Trophoblast cell (in vitro differentiated cells and primary cell): Measurements from ENCODE around the gene DPY19L2.
"Not testable (repeated sequence)": the region's sequence is repeated elsewhere in the genome, so short reads cannot be mapped to it uniquely, and the experiment has no call there.

Experiments
- DNase-seq, 2 donors: peaks; one replicate each; pipeline ENCODE4 v3.0.0-alpha.2; 2016
- H2AFZ ChIP-seq: 2 replicates; pipeline ENCODE4 v1.6.1; 2013; ENCODE audit warnings: low read length, moderate library complexity, mild to moderate bottlenecking; ENCODE audit not compliant: insufficient read depth, poor library complexity
- H2AK5ac ChIP-seq: 2 replicates; pipeline ENCODE4 v1.6.1; 2013; ENCODE audit warnings: mild to moderate bottlenecking, low read length
- H2BK120ac ChIP-seq: 2 replicates; pipeline ENCODE4 v1.6.1; 2013; ENCODE audit warnings: low read length, mild to moderate bottlenecking, moderate library complexity; ENCODE audit not compliant: insufficient read depth, poor library complexity
- H2BK12ac ChIP-seq: 2 replicates; pipeline ENCODE4 v1.6.1; 2013; ENCODE audit warnings: mild to moderate bottlenecking, low read length, moderate library complexity
- H2BK5ac ChIP-seq: 2 replicates; pipeline ENCODE4 v1.6.1; 2013; ENCODE audit warnings: low read length, low read depth, moderate library complexity, mild to moderate bottlenecking; ENCODE audit not compliant: poor library complexity
- H3K14ac ChIP-seq: 2 replicates; pipeline ENCODE4 v1.6.1; 2013; ENCODE audit warnings: mild to moderate bottlenecking, low read length
- H3K18ac ChIP-seq: 2 replicates; pipeline ENCODE4 v1.6.1; 2013; ENCODE audit warnings: mild to moderate bottlenecking, low read length
- H3K23ac ChIP-seq: 2 replicates; pipeline ENCODE4 v1.6.1; 2013; ENCODE audit warnings: low read length
- H3K27ac ChIP-seq: 2 replicates; pipeline ENCODE4 v1.5.1; 2013; ENCODE audit warnings: low read depth, mild to moderate bottlenecking, inconsistent platforms, low read length, moderate library complexity
- H3K27me3 ChIP-seq: 2 replicates; pipeline ENCODE4 v1.6.1; 2013; ENCODE audit warnings: inconsistent platforms, mild to moderate bottlenecking, low read length, moderate library complexity; ENCODE audit not compliant: insufficient read depth
- H3K36me3 ChIP-seq, 2 experiments: 1 replicate in 1 of 2; 2 replicates in 1 of 2; pipeline ENCODE4 v1.6.1; 2013; ENCODE audit warnings: low read length in 2 of 2, mild to moderate bottlenecking in 2 of 2, moderate library complexity in 1 of 2; ENCODE audit not compliant: insufficient read depth in 2 of 2, control insufficient read depth in 1 of 2
- H3K4ac ChIP-seq: 2 replicates; pipeline ENCODE4 v1.6.1; 2013; ENCODE audit warnings: low read depth, mild to moderate bottlenecking, low read length, moderate library complexity
- H3K4me1 ChIP-seq, 2 experiments: 1 replicate in 1 of 2; 2 replicates in 1 of 2; pipeline ENCODE4 v1.6.1; 2013; ENCODE audit warnings: low read length in 2 of 2, mild to moderate bottlenecking in 2 of 2, moderate library complexity in 1 of 2; ENCODE audit not compliant: insufficient read depth in 2 of 2, control insufficient read depth in 1 of 2
- H3K4me2 ChIP-seq: 2 replicates; pipeline ENCODE4 v1.6.1; 2013; ENCODE audit warnings: inconsistent platforms, mild to moderate bottlenecking, low read length, moderate library complexity
- H3K4me3 ChIP-seq: 2 replicates; pipeline ENCODE4 v1.5.1; 2013; ENCODE audit warnings: mild to moderate bottlenecking, low read depth, low read length, inconsistent platforms
- H3K79me1 ChIP-seq: one replicate; pipeline ENCODE4 v1.6.1; 2013; ENCODE audit warnings: low read length
- H3K79me2 ChIP-seq: 2 replicates; pipeline ENCODE4 v1.6.1; 2013; ENCODE audit warnings: low read length, mild to moderate bottlenecking; ENCODE audit not compliant: control insufficient read depth, insufficient read depth, poor library complexity
- H3K9ac ChIP-seq: 2 replicates; pipeline ENCODE4 v1.6.1; 2013; ENCODE audit warnings: mild to moderate bottlenecking, low read length
- H3K9me3 ChIP-seq: 2 replicates; pipeline ENCODE4 v1.6.1; 2013; ENCODE audit warnings: low read depth, mild to moderate bottlenecking, control low read depth, inconsistent platforms, low read length; ENCODE audit not compliant: insufficient read depth
- H4K12ac ChIP-seq: 2 replicates; pipeline ENCODE4 v1.6.1; 2013; ENCODE audit warnings: low read depth, mild to moderate bottlenecking, low read length, moderate library complexity
- H4K8ac ChIP-seq: 2 replicates; pipeline ENCODE4 v1.6.1; 2013; ENCODE audit warnings: low read depth, mild to moderate bottlenecking, low read length, moderate library complexity
- H4K91ac ChIP-seq: one replicate; pipeline ENCODE4 v1.6.1; 2013; ENCODE audit warnings: low read depth, mild to moderate bottlenecking, low read length, moderate library complexity
- WGBS: extraction: QIAGEN DNeasy Blood & Tissue Kit; methylation state at CpG from one replicate; pipeline ENCODE4 v1.1.7; 2013; ENCODE audit warnings: missing lambda C conversion rate; ENCODE audit not compliant: insufficient read length, insufficient coverage; ENCODE audit errors: extremely low coverage; 5-methylcytosine and 5-hydroxymethylcytosine counted together

The DPY19L2 gene

DNA sequence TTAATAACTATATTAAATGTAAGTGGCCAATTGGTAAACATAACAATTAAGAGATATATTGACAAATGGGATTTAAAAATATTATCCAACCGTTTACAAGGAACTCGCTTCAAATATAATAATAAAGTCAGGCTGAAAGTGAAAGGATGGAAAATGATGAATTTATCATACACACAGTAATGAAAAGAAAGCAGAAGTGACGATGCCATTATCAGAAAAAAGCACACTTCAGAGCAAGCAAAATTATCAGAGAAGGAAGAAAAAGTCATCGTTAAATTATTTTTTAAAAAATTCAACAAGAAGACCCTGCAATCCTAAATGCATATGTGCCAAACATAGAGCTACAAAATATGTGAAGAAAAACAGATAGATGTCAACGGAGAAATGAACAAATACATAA, 13.8 kb downstream of the DPY19L2 start:
- not testable (repeated sequence) for H3K36me3 ChIP-seq, H2BK12ac ChIP-seq, H3K4me3 ChIP-seq, H3K14ac ChIP-seq, H3K9ac ChIP-seq, H2BK120ac ChIP-seq, H2AK5ac ChIP-seq, H3K27me3 ChIP-seq, H3K79me1 ChIP-seq, H3K23ac ChIP-seq, H3K79me2 ChIP-seq, H2BK5ac ChIP-seq, H3K27ac ChIP-seq, H3K4ac ChIP-seq, H3K4me1 ChIP-seq, H4K8ac ChIP-seq, H3K9me3 ChIP-seq, H2AFZ ChIP-seq, H4K91ac ChIP-seq, H3K4me2 ChIP-seq, DNase-seq, H3K18ac ChIP-seq, H4K12ac ChIP-seq
- no CpG with 5 or more reads among the region's 5 CpGs for WGBS

DNA sequence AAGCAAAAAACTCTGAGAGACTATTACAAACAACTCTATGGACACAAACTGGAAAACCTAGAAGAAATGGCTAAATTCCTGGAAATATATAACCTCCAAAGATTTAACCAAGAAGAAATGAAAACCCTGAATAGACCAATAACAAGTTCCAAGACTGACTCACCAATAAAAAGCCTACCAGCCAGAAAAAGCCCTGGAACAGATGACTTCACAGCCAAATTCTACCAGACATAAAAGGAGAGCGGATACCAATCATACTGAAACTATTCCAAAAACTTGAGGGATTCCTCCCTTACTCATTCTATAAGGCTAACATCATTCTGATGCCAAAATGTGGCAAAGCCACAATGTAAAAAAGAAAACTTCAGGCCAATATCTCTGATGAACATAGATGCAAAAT, 18.8 kb downstream of the DPY19L2 start:
- not testable (repeated sequence) for H3K18ac ChIP-seq, H3K14ac ChIP-seq

GRCh38 chr12:63643381-63644140, 24.7 kb downstream of the DPY19L2 start:
- H3K23ac ChIP-seq, H3K4ac ChIP-seq, H3K27me3 ChIP-seq, H2AFZ ChIP-seq, H3K79me1 ChIP-seq, H3K4me1 ChIP-seq, H4K12ac ChIP-seq, H3K27ac ChIP-seq, H3K18ac ChIP-seq, H3K4me3 ChIP-seq, H3K14ac ChIP-seq, H4K91ac ChIP-seq, H3K9ac ChIP-seq, H4K8ac ChIP-seq, H3K36me3 ChIP-seq, H2BK5ac ChIP-seq, H3K4me2 ChIP-seq, H2BK12ac ChIP-seq, H2AK5ac ChIP-seq, H3K9me3 ChIP-seq, H2BK120ac ChIP-seq, H3K79me2 ChIP-seq: not testable (repeated sequence)
- DNase-seq, result peak in 1 of 2 donors; percentile 30
- no CpG with 5 or more reads among the region's 5 CpGs for WGBS

More for the DNA sequence above, 18.8 kb downstream of the DPY19L2 start:
- H3K79me2 ChIP-seq, H3K27ac ChIP-seq, H3K9me3 ChIP-seq, H3K4me3 ChIP-seq, H2AK5ac ChIP-seq, H3K9ac ChIP-seq, H3K4ac ChIP-seq, H3K27me3 ChIP-seq, H2BK5ac ChIP-seq, H3K79me1 ChIP-seq, H3K23ac ChIP-seq, H4K8ac ChIP-seq, H4K91ac ChIP-seq, H2BK120ac ChIP-seq, H2AFZ ChIP-seq, H2BK12ac ChIP-seq, H4K12ac ChIP-seq, H3K4me2 ChIP-seq, H3K36me3 ChIP-seq, H3K4me1 ChIP-seq: not testable (repeated sequence)
- DNase-seq, result peak in 1 of 2 donors; percentile 35
- WGBS, result no CpG with 5 or more reads among the region's 1 CpG

- H3K18ac ChIP-seq, H2BK5ac ChIP-seq, H3K79me1 ChIP-seq, H4K91ac ChIP-seq, H3K14ac ChIP-seq, H3K23ac ChIP-seq, H3K79me2 ChIP-seq, H2AFZ ChIP-seq, H3K4me3 ChIP-seq, H3K9ac ChIP-seq, H3K4me2 ChIP-seq, H4K8ac ChIP-seq, H2AK5ac ChIP-seq, H2BK12ac ChIP-seq, H2BK120ac ChIP-seq, DNase-seq, H3K9me3 ChIP-seq, H3K4ac ChIP-seq, H3K4me1 ChIP-seq, H3K36me3 ChIP-seq, H3K27me3 ChIP-seq, H3K27ac ChIP-seq, H4K12ac ChIP-seq: not testable (repeated sequence)
- no CpG with 5 or more reads among the region's 4 CpGs for WGBS
These were observed 44.0 kb downstream of the DPY19L2 start for GRCh38 chr12:63624258-63624657.
